ENCODE results near the gene AQP12B.
"Not testable (repeated sequence)": the region's sequence is repeated elsewhere in the genome, so short reads cannot be mapped to it uniquely, and the experiment has no call there.

The AQP12B gene

DNA sequence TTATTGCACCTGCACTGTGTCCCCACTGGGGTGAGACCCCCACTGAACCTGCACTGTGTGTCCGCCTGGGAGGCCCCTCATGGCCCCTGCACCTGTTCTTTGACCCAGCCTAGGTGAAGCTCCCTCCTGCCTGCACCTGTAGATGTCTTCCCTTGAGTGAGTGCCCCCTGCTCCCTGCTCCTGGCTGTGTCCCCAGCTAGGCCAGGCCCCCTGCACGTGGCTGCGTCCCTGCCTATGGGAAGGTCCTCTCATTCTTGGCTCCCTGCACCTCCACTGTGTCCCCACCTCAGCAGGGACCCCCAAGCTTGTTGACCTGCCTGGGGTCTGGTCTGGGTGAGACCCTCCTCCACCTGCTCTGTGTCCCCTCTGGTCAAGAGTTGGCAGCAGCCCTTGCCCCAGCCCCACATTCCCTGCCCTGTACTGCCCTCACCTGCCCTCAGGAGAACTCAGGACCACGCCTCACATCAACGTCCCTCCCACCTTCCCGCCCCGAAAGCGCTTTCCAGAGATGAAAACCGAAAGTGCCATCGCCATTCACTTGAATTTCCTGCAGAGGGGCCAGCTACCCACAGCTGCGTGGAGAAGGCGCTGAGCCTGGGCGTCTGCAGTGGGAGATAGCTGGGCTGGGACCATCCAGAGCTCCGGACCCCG, 769 bp upstream of the AQP12B start:
- DNase-seq (ENCODE audit: low spot score) = not testable (repeated sequence)

DNA sequence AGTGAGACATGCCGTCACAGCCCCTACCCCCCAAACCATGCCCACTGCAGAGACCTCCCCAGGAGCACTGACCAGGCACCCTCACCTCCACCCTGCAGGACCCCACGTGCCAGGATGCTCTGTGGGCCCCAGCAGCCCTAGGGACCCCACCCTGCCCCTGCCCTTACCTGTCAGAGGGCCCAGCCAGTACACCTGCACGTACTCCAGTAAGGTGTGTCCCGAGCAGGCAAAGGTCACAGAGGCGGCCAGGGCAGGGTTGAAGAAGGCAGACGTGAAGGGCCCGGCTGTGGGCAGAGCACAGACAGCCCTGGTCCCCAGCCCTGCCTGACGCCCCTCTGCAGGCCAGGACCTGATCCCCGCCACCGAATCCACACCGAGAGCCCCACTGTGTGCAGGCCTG, 2.5 kb downstream of the AQP12B start:
- not testable (repeated sequence) for DNase-seq (ENCODE audit: low spot score)

DNA sequence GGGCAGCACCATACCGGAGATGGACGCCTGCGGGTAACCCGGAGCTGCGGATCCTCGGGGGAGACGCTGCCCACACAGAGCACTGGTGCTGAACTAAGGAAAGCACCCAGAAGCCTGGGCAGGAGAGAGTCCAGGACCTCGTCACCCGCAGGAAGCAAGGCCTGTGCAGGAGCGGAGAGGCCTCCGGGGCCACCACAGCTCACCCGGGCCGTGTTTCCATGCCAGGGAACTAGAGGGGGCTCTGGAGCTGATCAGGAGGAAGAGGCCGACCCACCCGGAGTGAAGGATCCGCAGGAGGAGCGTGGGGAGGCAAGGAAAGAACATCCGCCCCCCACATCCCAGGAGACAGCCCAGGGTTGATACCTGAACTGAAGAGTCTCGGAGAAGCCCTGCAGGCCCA, 3.8 kb downstream of the AQP12B start:
- not testable (repeated sequence) for DNase-seq (ENCODE audit: low spot score)

DNA sequence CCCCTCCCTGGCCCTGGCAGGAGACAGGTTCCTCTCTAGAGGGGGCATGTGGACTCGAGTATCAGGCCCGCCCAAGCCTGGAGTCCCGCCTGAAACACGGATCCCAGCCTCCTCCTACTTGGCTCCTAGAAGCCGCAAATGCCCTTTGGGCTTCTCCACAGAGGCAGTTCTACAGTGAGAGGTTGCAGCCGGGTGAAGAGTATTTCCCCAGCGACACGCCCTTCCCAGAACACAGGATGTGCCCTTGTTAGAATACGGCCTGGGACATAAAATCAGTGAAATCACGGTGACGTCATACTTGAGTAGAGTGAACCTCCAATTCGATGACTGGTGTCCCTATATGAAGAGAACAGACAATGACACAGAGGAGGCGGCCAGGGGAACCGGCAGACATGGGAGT, 4.6 kb downstream of the AQP12B start:
- DNase-seq (ENCODE audit: low spot score) = not testable (repeated sequence)

DNA sequence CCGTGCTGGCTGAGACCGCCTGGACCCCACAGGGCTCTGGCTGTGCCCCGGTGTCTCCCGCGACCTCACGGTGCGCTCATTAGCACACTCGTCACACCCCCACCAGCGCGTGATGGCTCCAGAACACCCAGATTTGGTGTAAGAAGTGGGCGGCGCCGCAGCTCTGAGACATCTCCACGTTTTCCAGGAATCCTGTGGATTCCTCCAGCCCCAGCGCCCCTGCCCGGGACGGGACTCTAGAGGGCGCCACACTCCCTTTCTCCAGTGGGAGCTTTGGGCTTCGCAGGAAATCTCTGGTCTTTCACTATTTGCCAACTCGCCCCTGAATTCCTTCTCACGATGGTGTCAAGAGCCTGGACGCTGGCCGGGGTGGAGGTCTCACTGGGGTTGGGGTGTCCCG, 7.3 kb downstream of the AQP12B start:
- not testable (repeated sequence) for DNase-seq (ENCODE audit: low spot score)

DNA sequence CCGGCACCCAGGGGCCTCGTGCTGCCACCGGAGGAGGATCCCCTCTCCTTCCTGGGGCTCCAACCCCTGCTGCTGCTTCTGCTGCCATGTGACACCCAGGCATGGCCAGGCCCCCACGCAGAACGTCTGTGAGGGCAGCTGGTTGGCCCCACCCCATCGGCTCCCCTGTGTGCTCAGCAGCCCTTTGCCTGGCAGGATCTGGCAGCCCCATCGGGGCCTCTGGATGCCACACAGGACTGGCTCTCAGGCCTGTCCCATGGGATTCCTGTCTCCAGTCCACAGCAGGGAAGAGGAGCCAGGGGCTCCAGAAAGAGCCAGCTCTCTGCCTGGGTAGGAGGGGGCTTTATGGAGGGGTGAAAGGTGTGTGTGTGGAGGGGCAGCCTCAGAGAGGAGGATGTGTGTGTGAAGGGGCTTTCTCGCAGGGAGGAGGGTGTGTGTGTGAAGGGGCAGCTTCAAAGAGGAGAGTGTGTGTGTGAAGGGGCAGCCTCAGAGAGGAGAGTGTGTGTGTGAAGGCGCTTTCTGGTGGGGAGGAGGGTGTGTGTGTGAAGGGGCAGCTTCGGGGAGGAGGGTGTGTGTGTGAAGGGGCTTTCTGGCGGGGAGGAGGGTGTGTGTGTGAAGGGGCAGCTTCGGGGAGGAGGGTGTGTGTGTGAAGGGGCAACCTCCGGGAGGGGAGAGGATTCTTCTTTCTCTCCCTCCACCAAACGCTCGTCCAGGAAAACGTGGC, 8.1 kb downstream of the AQP12B start:
- DNase-seq (ENCODE audit: low spot score) = not testable (repeated sequence)

DNA sequence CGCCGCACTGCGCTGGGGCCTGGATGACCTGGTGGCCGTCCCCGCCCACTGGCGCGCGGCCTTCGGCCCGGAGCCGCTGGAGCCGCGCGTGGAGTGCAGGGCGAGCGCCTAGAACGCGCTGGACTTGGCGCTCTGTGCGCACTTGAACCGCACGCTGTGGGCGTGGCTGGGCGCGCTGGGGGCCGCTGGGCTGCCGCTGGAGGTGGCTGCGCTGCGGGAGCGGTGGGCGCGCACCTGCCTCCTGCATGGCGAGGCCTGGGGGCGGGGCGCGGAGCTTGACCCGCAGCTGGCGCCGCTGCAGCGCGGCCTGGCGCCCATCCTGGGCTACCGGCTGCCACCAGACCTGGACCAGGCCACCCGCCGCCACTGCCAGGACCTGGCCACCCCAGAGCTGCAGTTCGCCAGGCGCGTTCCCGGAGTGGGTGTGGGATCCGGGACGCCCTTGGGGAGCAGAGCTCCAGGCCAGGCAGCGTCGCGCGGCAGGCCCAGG, 9.9 kb downstream of the AQP12B start:
- no peak for DNase-seq (ENCODE audit: low spot score)

DNA sequence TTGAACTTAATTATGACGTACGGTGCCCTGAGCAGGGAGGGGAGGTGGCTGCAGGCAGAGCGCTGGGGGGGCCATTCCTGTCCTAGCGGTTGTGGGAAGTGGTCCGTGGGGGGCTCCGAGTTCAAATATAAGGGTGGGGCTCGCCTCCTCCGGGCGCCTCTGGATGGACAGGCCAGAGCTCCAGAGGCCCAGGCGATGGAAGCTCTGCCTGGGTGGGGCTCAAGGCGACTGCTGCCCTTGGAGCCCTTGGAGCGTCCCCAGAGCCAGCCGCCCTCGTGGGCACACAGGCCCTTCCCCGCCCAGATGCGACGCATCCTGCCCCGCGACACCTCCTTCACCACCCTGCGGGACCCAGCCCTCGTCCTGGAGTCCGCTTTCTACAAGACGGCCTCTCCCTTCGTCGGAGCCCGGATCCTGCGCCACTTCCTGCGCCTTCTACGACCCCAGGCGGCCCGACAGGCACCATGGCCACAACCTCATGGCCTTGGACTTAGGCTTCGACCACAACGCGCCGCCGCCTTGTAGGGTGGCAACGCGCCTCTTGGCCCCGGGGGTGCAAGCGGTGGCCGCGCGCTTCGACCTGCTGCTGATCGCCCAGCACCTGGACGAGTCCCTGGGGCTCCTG, 10.5 kb downstream of the AQP12B start:
- DNase-seq (ENCODE audit: low spot score) = no peak

DNA sequence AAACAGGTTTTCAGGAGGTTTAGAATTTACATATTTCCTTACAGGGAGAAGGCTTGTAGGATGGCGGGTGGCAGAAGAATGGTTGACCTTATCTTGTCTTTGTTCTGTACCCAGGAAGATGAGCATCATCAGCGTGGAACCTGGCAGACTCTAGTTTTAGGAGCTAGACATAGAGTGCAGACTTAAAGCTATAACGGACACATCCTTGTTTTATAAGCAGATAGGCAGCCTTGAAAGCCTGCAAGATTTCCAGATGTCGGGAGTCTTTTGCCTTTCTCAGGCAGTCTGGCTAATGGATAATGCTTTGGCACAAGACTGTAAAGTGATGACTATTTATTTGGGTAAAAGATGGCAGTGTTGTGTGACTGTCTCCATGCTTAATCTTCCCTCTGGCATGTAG, 11.7 kb downstream of the AQP12B start:
- no peak for DNase-seq (ENCODE audit: low spot score)

DNA sequence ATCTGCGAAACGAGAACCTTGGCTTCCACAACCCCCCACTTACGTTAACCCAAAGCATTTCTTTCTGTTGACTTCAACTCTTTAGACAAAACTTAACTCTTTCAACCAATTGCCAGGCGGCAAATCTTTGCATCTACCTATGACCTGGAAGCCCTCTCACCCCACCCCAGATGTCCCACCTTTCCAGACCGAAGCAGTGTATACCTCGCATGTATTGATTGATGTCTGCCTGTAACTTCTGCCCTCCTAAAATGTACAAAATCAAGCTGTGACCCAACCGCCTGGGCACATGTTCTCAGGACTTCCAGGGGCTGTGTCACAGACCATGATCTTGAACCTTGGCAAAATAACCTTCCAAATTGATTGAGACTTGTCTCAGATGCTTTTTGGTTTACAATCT, 12.3 kb downstream of the AQP12B start:
- DNase-seq (ENCODE audit: low spot score) = no peak

DNA sequence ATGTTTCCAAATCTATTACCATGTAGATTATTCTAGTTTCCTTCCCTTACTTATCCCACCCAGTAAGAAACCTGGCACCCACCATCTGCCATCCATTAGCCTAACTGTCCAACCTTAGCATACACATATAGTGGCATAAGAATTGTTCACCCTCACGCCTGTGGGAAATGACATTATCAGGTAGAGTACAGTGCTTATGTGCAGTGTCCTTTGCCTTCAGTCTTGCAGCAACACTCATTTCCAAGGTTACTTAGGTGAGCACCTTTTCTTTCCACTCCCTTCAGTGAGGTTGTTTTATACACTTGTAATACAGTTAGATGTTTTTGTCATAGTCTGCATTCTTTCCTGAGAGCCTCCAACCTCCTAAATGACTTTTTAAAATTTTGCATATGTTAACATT, 18.1 kb downstream of the AQP12B start:
- DNase-seq (ENCODE audit: low spot score) = no peak

DNA sequence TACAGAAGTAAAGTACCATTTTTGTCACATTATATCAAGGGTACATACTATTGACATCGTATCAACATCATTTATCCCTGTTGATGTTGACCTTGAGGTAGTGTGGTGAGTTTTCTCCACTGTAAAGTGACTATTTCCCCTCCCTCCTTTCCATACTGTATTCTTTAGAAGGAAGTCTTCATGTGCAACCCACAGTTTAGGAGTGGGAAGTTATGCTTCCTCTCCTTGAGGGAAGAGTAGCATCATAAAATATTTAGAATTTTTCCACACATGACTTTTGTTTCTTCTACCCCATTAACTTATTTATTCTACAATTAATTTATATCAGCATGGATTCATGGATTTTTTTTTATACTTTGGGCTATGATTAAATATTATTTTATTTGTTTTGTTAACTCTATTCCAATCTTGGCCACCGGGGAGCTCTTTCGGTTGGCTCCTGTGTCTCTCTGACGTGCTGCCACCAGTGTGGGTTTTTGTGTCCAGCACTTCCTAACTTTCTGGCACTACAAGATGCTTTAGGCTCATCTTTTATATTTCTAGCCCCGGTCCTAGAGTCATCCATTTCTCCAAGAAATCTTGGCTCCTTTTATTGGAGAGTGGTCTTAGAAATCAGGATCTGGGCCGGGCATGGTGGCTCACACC, 19.0 kb downstream of the AQP12B start:
- DNase-seq (ENCODE audit: low spot score) = no peak

DNA sequence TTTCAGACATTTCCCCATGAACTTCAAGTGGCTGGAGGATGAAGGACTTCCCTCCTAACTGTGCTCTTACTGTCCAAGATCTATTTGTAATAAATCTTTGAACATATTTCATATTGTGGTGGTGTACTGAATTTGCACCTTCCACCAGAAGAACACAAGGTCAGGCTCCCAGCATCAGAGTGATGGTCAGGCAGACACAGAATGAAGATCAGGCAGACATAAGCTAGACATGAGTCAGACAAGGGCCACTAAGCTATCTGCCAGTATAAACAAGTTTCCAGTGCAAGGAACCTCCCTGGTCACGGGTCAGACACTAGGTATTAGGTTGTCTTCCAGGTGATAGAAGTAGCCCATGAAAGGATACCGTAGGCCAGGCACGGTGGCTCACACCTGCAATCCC, 20.0 kb downstream of the AQP12B start:
- DNase-seq (ENCODE audit: low spot score) = no peak

DNA sequence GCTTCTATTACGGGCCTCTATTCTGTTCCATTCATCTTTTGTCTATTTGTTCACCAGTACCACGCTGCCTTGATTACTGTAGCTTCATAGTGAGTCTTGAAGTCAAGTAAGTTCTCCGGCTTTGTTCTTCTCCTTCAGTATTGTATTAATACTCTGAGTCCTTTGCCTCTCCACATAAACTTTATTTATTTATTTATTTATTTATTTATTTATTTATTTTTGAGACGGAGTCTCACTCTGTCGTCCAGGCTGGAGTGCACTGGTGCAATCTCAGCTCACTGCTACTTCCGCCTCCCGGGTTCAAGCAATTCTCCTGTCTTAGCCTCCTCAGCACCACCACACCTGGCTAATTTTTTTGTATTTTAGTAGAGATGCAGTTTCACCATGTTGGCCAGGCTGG, 22.8 kb downstream of the AQP12B start:
- DNase-seq (ENCODE audit: low spot score) = not testable (repeated sequence)

DNA sequence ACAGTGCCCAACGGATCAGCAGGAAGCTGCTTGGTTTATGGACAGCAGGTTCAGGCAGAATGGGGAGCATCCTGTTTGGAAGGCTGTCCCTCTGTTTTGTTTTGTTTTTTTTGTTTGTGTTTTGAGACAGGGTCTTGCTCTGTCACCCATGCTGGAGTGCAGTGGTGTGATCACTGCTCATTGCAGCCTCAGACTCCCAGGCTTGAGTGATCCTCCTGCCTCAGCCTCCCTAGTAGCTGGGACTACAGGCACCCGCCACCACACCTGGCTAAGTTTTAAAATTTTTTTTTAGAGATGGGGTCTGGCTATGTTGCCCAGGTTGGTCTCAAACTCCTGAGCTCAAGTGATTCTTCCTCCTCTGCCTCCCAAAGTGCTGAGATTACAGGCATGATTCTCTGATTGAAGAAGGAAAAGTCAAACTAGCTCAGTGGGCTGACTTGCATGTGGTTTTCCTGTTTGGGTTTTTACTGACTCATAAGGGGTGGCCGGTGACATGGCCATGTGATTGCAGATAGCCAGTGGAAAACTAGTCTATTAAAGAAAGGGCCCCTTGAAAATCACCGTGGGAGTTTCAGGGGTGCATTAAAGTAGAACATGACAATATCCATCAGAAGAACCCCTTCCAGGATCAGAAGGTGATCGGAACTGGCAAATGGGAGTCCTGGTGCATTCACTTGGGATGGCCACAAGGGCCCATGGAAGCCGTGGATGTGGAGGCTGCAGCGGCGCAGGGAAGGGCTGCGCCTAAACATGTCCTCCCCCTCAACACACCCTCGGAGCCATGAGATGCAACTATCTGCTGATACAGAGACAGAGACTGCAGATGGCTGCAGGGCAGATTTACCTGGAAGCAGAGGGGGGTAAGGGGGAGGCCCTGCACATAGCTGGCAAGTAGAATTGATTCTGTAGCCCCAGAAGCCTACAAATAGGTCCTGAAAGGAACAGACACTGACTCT, 26.5 kb downstream of the AQP12B start:
- DNase-seq (ENCODE audit: low spot score) = peak; percentile 38

DNA sequence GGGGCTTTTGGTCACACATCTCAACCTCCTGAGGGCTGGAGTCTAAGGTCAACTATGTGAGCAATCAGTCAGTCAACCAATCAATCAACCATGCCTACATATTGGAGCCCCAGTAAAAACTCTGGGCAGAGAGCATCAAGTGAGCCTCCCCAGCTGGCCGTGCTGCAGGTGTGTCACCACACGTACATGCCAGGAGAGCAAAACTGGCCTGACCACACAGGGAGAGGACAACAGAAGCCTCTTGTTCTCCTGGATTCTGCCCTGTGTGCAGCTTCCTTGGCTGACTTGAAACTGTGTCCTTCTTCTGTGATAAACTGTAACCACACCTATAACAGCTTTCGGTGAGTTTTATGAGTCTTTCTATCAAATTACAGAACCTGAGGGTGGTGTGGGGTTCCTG, 31.5 kb downstream of the AQP12B start:
- no peak for DNase-seq (ENCODE audit: low spot score)

DNA sequence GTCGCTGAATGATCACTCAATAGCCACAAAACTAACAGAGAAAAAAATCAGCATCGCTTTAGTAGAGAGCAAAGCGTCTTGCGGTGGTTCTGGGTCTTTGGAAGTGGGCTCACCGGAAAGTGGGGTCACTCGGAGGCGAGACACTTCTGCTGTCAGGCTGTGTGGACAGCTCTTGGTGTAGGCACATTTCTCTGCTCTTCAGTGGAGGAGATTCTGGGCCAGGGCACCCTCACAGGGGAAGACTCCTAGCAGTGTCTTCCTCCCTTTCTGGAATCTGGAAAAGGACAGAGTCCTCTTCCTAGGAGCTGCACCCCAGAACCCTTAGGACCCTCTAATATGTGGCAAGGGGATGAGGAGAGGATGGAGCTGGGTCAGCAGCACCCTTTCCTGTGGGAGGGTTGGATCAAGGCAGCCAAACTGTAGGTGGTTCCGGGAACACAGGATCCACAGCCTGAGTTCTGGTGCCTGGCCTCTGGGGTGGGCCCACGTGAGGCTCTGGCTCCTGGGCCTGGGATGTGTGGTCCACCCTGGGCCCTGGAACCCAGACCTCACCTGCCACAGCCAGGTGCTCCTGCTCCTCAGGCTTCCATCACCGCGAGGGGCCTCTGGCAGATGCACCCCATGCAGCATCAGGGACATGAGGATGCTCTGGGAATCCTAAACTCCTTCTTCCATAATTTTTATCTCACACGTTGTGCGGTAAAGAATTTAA, 32.3 kb downstream of the AQP12B start:
- DNase-seq (ENCODE audit: low spot score) = no peak

DNA sequence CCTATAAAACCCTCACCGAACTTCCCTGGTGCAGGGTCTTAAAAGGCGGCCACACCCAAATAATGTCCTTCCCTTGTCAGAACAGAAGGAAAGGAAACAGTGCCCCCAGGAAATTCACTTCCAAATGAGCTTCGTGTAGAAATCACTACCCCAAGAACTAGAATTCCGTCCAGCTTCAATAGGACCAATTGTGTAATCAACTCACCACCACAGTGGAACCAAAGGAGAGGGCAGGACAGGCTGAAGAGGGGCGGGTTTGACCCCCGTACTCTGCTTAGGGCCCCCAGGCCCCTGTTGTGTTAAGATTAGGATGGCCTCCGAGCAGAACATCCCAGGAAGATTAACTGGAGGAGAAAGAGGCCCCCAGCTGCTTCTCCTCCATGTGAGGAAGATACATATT, 33.4 kb downstream of the AQP12B start:
- DNase-seq (ENCODE audit: low spot score) = no peak

DNA sequence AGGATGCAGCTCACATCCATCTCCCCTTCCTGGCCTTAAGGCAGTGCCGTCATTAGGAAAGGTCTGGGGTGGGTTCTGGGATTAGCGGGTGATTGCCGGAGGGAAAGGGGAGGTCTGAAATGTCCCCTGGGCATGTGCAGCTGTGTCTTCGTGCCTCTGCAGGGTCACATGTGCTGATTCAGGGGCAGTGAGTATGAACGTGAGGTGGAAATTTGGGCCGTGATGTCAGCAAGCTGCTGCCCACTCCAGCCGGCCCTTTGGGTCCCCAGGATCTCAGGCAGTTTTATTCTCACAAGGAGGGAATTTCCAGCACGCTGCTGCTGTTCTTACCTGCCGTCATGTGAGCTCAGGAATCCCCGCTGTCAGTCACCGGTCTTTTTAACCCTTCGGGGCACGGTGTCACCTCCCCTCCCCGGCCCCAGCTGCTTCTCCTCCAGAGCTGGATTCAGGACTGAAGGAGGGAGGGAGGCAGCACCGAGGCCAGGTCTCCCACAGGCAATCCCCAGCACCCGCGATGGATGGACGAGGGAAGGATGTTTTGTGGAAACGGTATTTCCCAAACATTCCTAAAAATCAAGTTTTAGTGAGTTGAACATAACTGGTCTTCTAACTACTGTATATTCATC, 33.9 kb downstream of the AQP12B start:
- no peak for DNase-seq (ENCODE audit: low spot score)

DNA sequence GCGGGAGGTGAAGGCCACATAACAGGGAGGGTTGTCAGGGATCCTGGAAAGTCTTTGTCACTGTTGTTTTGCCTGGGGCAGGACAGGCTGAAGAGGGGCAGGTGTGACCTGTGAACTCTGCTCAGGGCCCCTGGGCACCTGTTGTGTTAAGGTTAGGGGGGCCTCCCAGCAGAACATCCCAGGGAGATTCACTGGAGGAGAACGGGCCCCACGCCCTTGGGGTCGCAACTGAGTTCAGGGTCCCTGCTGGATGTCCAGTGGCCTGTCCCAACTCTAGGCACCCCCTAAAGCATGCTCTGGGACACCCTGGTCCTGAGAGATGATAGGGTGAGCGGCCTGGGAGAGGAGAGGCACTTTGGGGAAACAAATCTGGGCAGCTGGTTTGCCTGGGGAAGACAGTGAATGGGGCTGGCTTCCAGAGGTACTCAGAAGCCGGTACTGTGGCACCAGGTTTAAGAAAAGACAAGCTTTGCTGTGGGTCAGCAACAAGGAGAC, 34.5 kb downstream of the AQP12B start:
- DNase-seq (ENCODE audit: low spot score) = no peak

Data from activated CD4-positive, alpha-beta T cell treated with anti-CD3 and anti-CD28 coated beads, Interleukin-2, Interleukin-4, amounts not matched to agents 100 ng/mL and 50 ng/mL, durations not matched to agents 16 hours and 8 hours (primary cell).